Measurements from ENCODE around the gene WSCD1.

GRCh38 chr17:6084311-6085161, 14.4 kb downstream of the WSCD1 start:
- no peak for TF ChIP-seq CTCF (IDR thresholded peaks at IDR 0.05)
- no peak for TF ChIP-seq POLR2A (IDR thresholded peaks at IDR 0.05)

Data from adrenal gland (tissue), 5 donors.